GM21526 (cell line): ENCODE measurements around the gene ALG8.

Experiments used
- ATAC-seq: cut with Tn5 transposase; IDR thresholded peaks from one replicate; pipeline ENCODE4 v1.9.1; 2021; ENCODE audit warnings: moderate library complexity; ENCODE audit not compliant: unreplicated experiment, low FRiP score

The ALG8 gene

DNA sequence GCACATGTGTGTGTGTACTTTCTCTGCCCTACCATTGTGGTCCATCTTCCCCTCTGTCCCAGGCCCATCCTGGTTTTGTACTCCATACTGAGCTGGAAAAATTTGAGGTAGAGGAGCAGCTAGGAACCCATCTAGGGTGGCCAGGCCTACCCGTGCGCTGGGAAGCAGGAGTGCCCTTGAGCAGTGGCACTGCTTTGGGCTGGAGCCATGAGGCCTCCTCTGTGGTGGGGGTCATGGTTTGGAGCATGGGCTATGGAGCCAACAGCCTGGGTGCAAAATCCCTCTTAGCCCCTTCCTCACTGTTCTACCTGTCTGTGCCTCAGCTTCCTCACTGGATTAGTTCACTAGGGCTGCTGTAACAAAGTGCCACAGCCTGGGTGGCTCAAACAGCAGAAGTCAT lies 21.9 kb upstream of the ALG8 start:
- no peak for ATAC-seq

DNA sequence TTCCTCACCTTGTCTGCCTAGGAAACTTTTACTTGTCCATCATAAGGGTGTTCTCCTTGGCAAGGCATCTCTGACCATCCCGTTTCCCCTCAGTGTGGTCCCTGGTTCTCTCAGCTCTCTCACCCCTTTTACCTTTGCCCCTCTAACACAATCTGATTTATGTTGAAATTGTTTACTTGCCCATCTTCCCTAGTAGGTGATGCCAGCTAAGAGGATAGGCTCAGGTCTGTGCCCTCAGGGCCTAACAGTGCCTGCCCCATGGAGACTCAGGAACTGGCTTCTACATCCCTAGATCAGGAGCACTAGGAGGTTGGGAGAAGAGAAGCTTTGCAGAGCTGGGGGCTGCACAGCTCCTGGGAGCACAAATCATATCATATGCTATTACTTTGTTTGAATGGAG lies 21.1 kb upstream of the ALG8 start:
- no peak for ATAC-seq

DNA sequence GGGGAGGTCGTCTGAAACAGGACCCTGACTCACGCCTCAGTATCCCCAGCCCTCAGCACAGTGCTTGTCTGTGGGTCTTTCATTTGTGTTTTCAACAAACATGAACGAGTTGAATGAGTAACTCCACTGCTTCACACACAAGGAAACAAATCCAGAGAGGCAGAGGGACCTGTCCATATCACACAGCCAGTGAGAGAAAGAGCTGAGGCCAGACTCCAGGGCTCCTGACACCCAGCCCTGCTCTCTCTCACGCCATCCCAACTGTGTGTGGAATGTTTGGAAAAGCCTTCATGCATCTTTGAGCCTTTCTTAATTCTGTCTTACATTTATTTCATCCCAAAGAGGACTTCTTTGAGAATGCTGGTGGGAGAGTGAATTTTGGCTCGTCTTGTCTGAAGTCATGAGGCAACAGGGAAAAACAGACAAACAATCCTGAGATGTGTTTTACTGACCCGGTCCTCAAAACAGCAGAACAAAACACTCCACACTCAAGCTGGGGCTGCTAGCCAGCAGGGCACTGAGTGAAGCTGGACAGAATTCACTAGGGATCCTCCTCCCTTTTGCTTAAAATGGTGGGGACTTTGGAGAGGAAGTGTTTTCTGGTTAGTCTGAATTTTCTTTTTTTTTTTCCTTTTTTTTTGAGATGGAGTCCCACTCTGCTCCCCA lies 19.7 kb upstream of the ALG8 start:
- no peak for ATAC-seq

DNA sequence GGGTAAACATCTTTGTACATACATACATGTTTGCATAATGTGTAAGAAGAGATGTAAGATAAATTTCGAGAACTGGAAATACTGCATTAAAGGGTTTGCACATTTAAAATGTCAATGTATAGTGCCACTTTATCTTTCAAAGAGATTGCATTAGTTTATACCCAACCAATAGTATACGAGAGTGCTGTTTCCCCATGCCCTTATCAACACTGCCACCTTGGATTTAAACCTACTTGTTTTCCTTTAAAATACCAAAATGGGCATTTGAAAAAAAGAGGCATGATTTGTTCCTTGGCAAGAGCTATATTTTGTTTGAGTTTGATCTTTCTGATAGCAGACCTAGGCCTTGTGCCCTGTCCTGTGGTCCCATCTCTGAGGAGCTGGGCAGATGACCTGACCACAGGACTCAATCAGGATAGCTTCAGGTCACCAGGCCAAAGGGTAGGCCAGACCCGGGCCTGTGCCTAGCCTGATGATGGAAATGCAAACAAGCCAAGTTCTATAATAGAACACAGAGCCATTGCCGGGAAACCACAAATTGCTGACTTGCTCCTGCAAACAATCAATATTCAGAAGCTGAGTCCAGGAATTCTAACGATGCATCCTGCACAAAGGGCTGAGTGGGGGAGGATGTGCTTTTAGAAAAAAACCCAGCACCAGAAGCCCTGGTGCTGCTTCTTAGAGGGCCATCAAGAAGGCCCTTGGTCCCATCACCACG lies 16.9 kb upstream of the ALG8 start:
- ATAC-seq: no peak

DNA sequence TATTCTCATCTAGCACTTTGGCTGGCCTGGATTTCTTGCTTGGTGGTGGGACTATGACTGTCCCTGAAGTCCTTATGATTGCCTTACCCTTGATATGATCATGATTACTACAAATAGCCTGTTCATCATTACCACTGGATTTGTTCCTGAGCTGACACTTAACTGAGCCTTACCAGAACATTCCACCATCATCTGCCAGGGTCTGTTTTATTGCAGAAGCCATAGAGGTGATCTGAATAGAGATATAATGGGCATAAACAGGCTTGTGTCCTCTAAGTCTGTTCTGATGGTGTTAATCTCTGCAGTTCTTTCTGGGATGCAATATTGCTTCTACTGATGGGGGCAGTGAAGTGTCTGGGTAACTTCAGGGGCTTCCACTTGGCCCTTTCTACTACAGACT lies 12.4 kb upstream of the ALG8 start:
- no peak for ATAC-seq

DNA sequence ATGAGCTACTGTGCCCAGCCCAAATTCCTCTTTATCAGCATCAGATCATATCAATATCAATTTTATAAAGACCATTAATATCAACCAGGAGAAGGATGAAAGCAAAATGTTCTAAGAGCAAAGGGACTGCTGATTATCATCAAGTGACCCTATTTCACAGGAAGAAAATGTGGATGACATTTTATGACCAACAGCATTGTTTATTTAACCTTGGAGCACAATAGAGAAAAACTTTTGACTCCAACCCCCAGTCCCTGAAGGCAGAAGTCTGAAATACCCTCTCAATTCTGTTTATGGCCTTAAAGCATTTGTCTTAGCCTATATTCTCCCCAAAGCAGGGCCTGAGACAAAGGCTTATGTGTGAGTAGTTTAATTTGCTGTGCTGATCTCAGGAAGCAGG lies 11.3 kb upstream of the ALG8 start:
- ATAC-seq: no peak

DNA sequence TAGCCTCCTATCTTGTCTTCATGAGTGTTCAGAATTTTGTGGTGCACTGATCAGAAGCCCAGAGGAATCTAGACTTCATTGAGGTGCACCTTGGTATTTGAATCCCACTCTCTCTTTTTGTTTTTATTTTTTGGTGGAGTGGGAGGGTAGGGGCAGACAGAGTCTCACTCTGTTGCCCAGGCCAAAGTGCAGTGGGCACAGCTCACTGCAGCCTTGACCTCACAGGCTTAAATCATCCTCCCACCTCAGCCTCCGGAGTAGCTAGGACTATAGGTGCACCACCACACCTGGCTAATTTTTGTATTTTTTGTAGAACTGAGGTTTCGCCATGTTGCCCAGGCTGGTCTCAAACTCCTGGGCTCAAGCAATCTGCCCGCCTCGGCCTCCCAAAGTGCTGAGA lies 10.9 kb upstream of the ALG8 start:
- ATAC-seq: no peak

DNA sequence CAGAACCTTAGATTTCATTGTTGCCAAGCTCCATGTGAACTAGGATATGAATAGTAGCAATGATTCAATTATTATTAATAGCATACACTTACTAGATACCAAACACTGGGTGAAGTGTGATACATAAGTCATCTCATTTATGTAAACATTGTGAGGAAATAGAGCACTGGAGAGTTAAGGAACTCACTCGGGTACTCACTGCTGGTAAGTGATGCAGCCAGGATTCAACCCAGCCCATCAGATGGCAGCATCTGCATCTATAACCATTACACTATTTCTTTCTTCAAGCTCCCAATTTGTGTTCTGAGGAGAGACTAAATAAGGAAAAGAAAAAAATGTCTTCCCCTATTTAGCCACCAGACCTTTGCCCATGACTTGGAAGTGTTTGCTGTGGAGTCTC lies 10.2 kb upstream of the ALG8 start:
- no peak for ATAC-seq

DNA sequence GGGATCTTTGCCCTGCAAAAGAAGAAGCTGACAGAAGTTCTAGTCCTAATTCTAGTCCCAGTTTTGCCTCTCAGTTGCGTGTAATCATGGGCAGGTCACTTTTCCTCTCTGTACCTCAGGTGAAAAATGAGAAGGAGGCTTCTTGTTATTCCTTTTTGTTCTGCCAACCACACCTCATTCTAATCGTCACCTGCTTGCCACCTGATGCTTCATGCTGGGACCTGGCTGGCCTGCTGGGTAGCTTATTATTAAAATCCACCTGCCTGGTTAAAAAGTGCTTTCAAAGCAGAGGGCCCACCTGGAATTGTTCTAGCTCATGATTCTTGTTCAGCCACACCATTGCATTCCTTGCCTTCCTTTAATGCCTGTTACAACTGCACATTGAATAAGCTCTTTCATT lies 8.4 kb upstream of the ALG8 start:
- ATAC-seq: no peak

DNA sequence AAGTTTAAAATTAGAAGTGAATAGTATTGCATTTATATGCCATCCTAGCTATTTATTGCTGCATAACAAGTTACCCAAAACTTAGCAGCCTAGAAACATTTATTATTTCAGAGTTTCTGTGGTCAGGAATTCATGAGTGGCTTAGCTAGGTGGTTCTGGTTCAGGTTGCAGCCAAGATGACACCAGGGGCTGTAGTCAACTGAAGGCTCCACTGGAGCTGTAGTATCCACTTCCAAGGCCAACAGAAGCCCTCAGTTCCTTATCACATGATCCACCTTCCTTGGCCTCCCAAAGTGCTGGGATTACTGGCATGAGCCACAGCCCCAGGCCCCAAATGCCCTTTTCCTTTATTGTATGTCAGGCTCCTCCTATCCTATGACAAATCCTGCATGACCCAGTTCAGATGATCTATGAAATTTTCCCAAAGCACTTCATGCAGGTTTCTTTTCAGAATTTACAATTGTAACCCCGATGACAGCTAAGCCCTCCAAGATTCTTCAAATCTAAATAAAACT lies 6.1 kb upstream of the ALG8 start:
- ATAC-seq: no peak

DNA sequence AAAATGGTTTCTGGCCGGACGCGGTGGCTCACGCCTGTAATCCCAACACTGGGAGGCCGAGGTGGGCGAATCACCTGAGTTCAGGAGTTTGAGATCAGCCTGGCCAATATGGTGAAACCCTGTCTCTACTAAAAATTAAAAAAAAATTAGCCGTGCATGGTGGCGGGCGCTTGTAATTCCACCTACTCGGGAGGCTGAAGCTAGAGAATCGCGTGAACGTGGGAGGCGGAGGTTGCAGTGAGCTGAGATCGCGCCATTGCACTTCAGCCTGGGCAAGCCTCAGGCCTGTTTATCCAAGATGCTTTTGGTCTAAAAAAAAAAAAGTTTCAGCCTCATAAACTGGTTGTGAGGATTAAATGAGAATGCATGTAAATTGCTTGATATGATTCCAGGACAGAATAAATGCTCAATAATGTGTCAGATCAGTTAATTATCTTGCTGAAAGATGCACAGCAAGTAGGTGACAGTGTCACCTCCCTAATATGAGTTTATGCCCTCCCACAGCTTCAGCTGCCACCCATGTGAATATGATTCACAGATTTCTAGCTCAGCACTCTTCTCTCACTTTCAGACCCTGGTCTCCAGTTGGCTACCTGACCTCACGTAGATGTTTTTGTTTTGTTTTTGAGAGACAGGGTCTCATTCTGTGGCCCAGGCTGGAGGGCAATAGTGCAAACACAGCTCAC lies 1.1 kb upstream of the ALG8 start:
- no peak for ATAC-seq

DNA sequence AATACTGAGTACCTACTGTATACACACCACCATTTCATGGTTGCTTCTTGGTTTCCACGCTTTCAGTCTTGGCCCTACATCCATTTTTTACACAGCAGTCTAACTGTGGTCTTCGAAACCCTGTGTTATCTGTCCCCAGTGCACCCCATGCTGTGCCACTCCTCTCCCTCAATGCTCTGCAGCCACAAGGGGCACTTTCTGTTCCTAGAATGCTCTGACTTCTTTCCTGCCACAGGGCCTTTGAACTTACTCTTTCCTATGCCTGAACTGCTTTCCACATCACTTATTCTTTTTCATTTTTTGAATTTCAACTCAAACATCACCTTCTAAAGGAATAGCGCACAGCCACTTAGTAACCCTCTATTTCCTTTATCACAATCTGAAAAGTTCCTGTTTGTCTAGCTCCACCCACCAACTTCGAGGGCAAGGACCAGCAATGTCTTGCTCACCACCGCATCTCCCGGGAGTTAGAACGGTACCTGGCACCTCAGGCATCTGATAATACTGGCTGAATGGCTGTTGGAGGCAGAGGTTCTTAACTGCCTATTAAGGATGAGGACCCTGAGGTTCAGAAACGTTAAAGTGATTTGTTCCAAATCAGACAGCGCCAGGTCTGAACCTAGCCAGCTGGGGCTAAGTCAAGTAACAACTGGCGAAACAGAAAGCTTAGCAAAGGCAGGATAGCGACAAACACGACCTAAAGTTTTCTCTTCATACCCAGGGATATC lies 568 bp downstream of the ALG8 start:
- peak; percentile 19 for ATAC-seq

DNA sequence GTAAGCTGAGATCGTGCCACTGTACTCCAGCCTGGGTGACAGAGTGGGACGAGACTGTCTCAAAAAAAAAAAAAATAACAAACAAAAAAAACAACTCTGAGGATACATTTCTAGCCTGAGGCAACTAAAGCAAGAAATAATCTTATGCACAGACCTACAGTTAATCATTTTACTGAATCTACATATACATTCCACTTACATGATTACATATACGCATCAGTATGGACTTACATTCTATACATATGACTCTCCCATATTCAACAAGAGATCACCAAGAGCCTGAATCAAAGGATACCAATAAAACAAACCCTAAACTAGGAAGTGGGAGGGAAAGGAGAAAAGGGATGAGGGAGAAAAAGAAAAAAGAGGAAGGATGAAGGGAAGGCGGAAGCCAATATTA lies 1.1 kb downstream of the ALG8 start:
- no peak for ATAC-seq

DNA sequence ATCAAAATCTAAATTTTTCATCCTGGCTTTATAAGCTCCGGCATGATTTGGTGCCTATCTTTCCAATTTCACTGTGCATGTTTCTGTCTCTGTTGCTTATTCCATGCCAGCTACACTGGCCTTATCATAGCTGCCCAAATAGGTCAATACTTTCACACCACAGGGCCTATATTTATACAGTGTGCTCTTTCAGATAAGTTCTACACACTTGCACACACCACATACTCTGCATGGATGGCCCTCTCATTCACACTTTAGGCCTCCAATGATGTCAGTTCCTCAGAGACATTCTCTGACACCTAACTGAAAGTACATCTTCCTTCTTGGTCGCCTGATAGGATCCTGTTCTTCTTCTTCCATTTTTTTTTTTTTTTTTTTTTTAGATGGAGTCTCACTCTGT lies 7.0 kb downstream of the ALG8 start:
- ATAC-seq: no peak

DNA sequence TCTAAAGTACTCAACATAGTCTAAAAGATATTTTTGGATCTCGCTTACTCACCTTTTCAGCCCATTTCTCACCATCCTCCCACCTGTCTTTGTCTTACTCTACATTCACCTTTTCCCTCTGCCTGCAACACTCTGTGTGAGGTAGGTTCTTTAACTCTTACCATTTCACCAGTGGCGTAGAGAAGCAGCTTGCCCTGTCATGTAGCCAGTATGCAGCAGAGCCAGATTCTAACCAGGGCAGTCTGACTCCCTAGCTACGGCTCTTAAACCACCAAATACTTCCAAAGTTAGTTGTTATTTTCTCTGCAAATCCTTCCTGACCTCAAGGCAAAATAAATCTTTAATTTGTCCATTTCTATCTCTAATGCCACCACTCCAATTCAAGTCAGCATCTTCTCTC lies 7.5 kb downstream of the ALG8 start:
- ATAC-seq: no peak

DNA sequence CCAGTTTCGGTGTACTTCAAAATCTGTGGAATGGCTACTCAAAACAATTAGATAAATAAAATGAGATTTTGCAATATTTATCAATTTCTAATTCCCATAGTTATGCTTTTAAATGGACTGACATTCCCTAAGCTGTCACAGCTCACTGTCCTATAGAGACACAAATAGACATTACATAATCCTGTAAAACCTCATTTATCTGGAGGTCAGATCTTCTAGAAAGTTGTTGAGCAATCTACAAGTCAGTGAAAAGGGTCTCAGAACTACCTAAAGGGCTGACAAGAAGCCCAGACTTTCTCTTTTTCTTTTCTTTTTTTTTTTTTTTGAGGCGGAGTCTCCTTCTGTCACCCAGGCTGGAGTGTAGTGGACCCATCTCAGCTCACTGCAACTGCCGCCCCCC lies 12.0 kb downstream of the ALG8 start:
- no peak for ATAC-seq

DNA sequence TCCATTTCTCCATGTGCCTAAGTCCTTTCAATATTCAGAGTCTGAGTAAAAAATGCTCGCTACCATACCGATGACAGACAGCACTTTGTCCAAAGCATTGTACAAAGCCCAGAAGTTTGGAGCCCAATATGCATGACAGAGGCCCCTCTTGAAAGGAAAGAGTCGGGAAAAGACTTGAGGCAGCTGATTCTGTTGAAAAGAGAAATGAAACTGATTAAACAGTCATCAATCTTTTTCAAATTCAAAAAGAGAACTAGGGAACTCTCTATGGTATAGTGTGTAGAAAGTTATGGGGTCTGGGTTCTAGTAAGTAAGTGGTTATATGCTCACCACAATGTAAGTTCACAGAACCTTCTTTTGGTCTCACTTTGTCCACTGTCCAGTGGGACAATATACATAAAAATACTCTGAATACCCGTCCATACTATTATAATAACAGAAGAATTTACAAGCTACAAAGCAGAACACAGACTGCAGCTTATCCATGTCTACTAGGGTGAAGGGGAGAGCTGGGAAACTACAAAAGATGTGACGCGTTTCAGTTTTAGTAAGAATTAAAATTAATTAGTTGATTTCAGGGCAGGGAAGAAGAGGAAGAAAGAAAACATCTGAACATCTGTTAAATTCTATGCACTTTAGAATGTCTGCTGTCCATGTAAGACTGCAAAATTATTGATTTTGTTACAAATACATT lies 26.7 kb downstream of the ALG8 start:
- peak; percentile 76 for ATAC-seq

DNA sequence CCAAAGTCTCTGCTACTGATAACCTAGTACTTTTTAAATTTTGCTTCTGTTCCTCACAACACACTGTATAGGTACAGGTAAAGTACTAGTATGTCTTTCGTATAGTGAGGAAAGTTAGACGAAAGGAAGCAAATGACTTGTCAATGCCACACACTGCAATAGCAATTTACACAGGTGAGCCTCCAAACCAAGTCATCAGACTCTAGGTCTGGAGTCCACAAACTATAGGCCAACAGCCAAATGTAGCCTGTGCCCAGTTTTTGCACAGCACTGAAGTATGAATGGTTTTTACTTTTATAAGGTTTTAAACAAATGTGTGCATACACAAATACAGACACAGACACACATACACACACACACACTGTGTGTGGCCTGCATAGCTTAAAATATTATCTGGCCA lies 28.1 kb downstream of the ALG8 start:
- no peak for ATAC-seq

DNA sequence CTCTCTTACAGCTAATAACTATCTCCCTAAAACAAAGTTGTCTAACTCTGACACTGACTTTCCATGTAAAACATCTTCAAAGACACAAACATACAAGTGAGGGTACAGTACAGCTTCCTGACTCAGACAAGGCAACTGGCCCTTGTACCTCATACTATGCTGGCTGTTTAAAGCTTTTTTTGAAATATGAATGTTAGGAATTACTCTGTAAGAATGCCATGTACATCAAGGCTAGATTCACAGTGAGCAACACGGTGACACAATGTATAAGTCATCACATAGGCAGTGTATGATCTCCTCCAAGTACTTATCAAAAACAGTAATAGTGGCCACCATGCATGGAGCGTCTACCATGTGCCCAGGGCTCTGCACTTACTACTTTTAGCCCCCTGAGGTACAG lies 28.6 kb downstream of the ALG8 start:
- no peak for ATAC-seq

DNA sequence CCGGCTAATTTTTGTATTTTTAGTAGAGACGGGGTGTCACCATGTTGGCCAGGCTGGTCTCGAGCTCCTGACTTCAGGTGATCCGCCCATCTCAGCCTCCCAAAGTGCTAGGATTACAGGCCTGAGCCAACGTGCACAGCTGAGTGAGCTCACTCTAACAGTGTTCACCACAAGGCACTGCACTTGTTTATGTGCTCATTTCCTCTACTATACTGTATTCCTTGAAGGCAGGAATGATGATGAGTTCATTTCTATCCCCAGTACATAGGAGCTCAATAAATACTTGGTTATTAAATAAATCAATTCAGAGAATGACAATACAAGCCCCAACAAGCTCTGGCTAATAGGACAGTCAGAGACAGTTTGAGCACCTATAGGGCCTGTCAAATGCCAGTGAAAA lies 29.1 kb downstream of the ALG8 start:
- ATAC-seq: no peak
